ENCODE measurements around the gene ESR2.
"Not testable (repeated sequence)": the region's sequence is repeated elsewhere in the genome, so short reads cannot be mapped to it uniquely, and the experiment has no call there.

ESR2 gene

DNA sequence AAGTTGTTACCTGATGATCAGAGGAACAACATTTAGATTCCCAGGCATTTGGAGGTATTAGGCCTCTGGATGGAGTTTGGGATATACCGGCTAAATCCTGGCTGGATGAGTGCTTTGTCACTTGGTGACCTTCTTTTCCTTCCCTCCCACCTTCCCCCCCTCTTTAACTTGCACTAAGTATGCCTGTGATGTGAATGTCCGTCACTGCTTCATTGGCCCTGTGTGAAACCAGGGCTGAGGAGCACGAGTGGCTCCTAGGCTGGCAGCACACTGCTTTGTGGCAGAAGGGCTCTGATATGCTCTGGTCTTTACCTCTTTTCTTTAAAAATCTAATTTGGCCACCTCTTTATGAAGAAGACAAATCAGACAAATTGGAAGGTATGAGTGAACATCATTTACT, 95.7 kb downstream of the ESR2 start:
- no peak for DNase-seq (ENCODE audit: low spot score)

DNA sequence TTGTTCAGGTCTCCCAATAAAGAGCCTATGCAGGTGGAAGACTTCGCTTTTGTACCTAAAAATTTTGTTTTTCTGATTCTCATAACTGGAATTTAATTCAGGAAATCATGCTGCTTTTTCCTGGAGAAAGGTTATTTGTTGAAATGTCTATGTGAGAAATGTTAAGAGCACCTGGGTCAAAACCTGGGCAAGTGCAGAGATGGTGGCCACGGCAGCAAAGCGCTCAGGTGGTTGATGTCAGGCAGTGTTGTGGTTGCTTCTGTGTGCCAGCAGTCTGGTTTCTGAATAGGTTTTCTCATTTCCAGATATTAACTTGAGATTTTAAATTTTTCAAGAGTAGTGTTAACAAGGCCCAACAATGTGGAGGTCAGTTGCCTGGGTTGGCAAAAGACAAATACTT, 96.2 kb downstream of the ESR2 start:
- DNase-seq (ENCODE audit: low spot score): no peak

DNA sequence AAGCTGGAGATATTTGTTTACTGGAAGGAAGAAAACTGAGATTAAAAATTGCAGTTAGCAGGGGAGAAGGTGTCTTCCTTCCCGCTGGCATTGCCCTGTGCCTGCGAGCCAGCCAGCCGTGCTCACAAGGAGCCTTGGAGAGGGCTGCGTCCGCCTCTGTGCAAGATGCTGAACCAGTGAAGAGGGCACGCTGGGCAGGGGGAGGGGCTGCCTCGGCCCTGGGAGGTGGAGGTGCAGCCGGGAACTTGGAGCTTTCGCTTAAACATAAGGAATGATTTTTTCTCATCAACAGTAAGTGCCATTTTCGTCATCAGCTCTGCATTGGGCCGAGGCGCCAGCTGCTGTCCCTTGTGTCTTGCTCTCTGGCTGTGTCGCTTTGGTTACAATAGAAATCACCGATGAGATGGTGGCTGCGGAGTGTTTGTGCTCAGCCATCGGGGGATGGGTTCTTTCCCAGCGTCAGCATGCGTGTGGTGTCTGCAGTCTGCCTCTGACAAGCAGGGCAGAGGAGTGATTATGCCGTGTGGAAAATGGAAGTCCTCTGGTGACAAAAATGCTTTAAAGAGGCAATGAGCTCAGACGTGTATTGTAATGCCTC, 97.3 kb downstream of the ESR2 start:
- DNase-seq (ENCODE audit: low spot score): peak; percentile 69

DNA sequence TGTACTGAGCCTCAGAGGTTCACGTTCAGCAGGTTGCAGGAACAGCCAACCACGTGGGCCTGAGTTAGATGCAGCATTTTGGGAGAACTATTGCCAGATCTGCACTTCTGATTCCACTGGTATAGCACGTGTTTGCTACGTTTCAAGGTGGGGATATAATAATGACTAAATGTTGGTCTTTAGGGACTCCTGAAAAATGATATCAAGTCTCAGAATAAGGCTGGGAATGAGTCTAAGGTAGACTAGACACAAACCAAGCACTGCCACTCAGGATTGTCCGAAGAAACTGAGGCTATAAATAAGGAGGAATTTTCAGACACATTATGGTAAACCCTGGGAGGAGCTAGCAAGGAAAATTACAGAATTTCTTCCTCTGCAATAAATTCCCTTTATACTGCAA, 98.1 kb downstream of the ESR2 start:
- DNase-seq (ENCODE audit: low spot score): no peak

DNA sequence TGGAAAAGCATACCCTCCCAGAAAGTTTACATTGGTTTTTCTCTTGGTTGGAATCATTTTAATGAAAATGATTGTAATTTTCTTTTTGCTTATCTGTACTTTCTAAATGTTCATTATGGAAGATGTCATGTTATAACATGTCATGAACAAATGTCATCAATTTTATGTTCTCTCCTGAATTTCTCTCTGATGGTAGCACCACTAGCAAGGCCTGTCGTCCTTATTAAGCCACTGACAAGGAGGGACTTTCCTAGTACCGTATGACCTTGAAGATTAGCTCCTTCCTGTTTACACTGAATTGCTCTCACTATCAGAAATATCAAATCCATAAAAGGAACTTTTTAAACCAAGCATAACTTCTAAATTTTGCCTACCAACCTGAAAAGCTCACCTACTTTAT, 99.0 kb downstream of the ESR2 start:
- DNase-seq (ENCODE audit: low spot score): no peak

DNA sequence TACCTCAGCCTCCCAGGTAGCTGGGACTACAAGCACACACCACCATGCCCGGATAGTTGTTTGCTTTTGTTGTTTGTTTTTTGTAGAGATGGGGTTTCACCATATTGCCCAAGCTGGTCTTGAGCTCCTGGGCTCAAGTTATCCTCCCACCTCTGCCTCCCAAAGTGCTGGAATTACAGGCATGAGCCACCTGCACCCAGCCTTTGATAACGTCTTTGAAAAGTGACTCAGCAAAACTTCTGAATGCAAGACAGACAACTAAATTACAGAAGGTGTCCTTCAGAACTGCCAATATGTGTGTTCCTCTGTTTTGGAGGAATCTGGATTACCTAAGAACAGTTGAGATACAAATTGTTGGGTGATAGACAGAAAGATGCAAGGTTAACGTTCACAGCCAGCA, 99.8 kb downstream of the ESR2 start:
- DNase-seq (ENCODE audit: low spot score): no peak

DNA sequence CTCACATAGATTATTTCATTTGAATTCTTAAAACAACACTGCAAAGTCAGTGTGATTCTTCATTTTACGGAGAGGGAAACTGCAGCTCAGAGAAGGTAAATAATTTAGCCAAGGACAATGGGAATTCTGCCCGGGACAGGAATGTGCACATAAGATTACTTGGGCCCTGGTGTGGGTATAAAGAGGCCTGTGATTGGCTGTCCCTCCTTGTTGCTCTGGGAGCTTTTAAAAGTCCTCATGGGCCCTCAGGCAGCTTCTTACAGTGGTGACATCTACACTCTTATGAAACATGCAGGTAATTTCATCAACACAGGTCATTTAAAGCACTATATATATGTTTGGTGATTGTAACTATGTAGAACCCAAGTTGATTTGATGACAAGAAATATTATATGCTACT, 100.3 kb downstream of the ESR2 start:
- no peak for DNase-seq (ENCODE audit: low spot score)

DNA sequence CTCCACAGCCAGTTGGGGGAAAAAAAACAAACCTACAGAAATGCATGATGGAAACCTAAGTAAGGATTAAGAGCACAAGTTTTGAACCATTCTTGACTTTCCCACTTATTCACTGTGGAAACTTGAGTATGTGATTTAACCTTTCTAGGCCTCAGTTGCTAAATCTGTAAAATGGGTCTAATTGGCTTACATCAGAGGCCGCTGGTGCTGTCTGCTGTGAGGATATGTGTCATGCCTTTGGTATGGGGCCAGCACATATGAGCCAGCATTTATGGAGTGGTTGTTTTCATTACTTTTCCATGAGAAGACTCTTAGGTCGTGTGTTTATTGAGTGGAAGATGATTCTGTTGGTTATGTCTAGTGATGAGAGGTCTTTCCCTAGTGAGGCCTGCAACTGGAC, 102.4 kb downstream of the ESR2 start:
- DNase-seq (ENCODE audit: low spot score): no peak

DNA sequence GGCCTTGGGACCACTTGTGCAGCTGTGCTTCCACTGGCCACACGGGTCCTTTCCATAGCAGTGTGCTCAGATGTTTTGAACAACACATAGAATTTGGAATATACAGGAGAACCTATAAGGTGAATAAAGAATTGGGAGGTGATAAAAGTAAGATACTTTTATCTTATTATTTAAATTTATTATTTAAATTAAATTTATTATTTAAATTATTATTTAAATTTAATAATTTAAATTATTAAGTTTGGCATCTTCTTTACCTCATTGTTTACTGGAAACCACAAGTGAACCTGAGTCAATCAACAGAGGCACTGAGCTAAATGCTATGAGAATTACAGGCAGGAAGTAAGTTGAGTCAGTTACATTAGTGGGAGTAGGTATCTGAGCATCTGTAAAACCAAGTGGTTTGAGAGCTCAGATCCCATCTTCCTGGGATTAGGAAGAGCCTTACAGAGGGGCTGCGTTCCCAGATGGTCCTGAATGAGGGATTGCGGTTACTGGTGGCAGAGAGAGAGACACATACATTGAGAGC, 103.1 kb downstream of the ESR2 start:
- DNase-seq (ENCODE audit: low spot score): no peak

DNA sequence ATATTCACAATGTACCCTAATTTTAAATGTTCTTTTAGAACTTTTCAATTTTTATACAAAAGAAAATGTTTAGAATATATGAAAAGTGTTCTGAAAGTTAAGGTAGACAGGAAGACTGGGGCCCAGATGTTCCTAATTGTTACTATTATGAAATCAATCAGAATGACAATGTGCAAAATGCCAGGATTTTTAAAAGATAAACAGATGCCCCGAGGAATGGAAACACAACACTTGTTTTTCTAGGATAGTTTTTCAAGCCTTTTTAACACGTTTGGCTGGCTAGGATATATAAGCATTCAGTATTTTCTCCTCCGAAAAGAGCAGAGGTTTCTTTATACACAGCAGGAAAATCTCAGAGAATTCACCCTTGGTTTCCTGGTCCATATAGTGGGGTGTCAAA, 106.8 kb downstream of the ESR2 start:
- no peak for DNase-seq (ENCODE audit: low spot score)

DNA sequence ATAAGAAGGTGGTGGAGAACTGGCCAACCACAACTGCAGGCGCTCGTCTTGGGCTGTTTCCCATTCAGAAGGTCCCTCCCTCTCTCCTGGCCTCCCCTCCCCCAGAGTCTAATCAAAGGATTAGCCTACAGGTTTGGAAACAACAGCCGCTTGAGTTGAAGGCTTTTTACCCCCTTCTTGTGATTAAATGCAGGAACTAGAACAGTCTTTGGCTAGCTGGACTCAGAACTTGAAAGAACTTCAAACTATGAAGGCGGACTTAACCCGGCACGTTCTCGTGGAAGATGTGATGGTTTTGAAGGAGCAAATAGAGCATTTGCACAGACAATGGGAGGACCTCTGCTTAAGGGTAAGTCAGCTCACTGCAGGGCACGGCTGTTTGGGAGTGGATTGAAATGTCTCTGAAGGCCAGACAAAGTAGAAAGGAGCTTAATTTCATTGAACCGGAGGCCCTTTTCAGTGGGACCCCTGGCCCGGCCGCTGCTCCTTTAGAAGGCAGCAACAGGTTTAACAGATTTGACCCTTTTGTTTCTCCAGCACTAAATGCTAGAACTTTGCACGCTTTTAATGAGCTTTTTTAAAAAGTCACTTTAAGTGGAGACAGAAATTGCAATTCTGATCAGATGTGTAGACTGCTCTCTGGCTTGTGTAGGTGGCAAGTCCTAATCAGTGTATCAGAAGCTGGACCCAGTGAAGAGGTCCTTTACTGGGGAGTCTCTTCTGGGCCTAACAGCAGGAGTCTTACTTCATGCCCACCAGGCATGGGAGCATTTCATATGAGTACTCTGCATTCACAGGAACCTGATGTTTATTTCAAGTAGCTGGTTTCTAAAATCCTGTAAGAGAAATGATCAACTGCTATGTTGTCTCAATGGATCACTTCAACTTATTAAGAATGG, 107.7 kb downstream of the ESR2 start:
- no peak for DNase-seq (ENCODE audit: low spot score)

DNA sequence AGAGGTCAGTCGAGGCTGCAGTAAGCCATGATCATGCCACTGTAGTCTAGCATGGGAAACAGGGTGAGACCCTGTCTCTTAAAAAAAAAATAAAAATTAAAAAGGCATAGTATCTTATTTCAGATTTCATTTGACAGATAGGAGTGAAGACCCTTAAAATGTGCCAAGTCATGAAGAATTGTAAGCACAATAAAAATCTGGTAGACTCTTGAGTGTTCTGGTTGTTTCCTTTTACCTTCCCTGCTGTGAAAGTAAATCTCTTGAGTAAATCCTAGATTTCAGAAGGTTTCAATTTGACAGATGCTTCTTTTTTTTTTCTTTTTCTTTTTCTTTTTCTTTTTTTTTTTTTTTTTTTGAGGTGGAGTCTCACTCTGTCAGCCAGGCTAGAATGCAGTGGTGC, 109.0 kb downstream of the ESR2 start:
- no peak for DNase-seq (ENCODE audit: low spot score)

DNA sequence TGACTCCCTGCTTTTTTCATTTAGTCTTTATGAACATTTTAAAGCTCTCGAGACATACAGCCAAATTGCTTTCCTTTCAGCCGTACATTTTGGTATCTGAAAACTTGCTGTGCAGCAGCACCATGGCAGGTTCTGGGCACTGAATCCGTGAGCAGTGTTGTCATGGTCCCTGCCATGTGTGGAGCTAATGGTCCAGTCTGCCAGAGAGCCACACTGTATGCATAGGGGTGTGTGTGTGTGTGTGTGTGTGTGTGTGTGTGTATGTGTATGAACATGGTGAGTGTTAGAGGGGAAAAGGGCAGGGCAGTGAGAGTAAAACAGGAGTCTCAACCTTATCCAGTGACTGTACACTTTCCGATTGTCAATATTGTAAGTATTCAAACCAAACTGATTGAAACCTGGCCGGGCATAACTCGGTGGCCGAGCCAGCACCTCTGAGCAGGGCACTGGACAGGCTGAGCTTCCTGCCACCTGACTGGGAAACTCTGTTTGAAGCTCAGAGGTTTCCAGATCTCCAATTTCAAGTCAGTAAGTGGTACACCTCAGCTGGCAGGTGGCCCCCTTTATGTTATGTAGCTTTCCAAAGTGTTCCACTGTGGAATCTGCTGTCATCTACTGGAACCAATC, 110.0 kb downstream of the ESR2 start:
- DNase-seq (ENCODE audit: low spot score): no peak

DNA sequence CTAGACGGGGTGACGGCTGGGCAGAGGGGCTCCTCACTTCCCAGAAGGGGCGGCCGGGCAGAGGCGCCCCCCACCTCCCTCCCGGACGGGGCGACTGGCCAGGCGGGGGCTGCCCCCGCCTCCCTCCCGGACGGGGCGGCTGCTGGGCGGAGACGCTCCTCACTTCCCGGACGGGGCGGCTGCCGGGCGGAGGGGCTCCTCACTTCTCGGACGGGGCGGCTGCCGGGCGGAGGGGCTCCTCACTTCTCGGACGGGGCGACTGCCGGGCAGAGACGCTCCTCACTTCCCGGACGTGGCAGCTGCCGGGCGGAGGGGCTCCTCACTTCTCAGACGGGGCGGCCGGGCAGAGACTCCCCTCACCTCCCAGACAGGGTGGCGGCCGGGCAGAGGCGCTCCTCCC, 111.3 kb downstream of the ESR2 start:
- DNase-seq (ENCODE audit: low spot score): not testable (repeated sequence)

DNA sequence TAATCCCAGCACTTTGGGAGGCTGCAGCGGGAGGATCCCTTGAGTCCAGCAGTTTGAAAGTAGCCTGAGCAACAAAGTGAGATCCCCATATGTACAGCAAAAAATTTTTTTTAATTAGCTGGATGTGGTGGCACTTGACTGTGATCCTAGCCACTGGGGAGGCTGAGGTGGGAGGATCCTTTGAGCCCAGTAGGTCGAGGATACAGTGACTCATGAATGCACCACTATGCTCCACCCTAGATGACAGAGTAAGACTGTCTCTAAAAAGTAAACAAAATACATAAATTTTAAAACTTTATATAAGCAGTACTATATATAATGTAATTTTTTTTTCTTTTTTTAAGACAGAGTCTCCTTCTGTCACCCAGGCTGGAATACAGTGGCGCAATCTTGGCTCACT, 115.4 kb downstream of the ESR2 start:
- no peak for DNase-seq (ENCODE audit: low spot score)

DNA sequence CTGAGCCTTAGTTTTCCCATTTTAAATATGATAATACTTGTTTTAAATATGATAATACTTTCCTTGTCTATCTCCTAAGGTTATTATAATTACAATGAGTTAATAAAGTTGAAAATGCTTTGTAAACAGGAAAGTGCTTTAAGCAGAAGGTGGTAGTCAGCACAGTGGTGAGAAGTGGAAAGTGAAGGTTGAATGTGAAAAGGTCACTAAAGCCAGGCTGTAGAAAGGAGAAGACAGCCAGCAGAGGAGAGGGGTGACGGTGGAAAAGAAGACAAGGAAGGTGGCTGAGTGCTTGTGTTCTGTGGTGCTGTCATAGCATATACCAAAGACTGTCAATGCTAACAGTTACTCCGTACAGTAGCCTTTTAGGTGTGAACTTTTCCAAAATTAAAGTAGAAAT, 117.8 kb downstream of the ESR2 start:
- DNase-seq (ENCODE audit: low spot score): no peak

DNA sequence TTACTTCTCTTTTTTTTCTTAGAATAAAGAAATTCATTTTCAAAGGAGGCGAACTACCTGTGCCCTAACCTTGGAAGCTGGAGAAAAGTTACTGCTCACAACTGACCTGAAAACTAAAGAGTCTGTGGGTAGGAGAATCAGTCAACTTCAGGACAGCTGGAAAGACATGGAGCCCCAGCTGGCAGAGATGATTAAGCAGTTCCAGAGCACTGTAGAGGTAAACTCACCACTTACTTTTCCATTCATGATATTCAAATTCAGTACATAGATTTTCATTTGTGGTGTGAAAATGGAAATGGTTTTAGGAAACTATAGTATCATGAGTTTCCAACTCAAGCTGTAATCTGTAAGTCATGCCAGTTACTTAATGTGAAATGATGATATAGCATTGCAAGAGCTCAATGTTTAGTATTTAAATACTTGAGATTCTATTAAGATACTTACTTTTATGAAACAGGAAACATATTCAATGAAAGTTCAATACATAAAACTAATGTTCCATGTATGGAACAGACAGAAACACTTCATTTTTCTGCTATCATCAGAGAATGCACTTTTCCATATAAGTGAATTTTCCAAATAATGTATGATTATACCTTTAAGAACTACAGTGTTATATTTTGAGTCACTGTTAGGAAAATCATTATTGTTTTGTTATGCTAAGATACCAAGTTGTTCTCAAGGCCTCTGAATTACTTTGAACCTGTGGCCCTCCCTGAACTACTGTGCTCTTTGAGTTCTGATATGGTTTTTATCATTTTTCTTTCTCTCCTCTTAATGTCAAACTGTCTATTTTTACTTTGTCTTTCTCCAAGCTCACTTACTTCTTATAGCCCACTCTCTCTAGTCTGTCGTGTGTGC, 119.0 kb downstream of the ESR2 start:
- no peak for DNase-seq (ENCODE audit: low spot score)

DNA sequence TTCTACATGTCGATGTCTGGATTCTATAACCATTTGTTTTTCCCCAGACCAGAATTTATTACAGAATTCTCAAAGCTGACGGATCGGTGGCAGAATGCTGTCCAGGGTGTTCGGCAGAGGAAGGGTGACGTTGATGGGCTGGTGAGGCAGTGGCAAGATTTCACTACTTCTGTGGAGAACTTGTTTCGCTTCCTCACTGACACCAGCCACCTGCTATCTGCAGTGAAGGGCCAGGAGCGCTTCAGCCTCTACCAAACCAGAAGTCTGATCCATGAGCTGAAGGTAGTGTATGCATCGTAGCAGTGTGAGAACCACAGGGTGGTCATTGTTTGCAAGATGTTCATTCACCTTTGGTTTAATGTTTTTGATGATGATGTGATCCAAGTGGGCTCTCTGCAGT, 124.0 kb downstream of the ESR2 start:
- DNase-seq (ENCODE audit: low spot score): no peak

DNA sequence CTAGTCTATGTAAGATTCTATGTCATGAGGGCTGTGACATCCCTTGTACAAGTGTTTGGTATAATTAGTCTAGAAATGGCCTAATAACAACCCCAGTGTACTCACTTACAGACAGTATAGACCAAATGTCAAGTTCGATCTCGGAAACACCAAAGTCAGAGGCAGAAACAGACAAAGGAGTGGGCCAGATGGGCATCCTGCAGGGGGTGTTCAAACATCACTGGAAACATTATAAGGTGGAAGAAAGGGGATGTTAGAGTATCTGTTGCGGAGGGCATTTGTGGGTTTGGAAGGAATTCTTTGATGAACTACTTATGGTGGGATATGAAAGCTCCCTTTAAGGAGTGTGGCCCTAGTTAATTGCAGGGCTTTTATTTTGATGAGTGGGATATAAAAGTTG, 134.6 kb downstream of the ESR2 start:
- DNase-seq (ENCODE audit: low spot score): no peak

DNA sequence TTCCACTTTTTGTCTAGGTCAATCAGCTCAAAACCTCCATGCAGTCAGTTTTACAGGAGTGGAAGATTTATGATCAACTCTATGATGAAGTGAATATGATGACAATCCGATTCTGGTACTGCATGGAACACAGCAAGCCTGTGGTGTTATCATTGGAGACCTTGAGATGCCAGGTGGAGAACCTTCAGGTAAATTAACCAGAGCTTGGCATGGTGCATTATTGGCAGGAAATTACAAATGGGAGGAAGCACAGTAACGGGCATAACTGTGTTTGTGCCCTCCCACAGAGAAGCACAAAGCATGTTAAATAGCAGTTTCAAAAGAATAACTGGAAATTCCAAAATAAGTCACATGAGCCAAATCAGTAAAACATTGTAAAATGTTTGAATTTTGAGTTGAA, 135.6 kb downstream of the ESR2 start:
- DNase-seq (ENCODE audit: low spot score): no peak

DNA sequence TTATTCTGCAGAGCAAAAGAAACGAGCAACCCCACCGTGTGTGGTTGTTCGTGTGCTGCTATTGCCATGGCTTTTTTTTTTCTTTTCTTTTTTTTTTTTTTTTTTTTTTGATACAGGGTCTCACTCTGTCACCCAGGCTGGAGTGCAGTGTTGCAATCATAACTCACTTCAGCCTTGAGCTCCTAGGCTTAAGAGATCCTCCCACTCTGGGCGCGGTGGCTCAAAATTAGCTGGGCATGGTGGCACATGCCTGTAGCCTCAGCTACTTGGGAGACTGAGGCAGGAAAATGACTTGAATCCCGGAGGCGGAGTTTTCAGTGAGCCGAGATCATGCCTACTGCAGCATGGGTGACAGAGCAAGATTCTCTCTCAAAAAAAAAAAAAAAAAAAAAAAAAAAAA, 144.2 kb downstream of the ESR2 start:
- no peak for DNase-seq (ENCODE audit: low spot score)
